Activated naive CD8-positive, alpha-beta T cell treated with anti-CD3 and anti-CD28 coated beads, Interleukin-2, amount 10 ng/mL, durations not matched to agents 7 days and 5 days (primary cell): Measurements from ENCODE around the gene PROKR2. TPM values are rescaled to one million over a fixed set of nuclear protein-coding genes. Genes with fewer than 3 reads are reported as not detected.
A peak's percentile ranks its signal among the peaks of the same experiment; 100 is the strongest.

Source experiments
- ATAC-seq: fragments of 150-1000 bp; cut with Tn5 transposase; one replicate; pipeline ENCODE4 v1.10.0; 2021; ENCODE audit warnings: low read depth, moderate library complexity
- POLR2A ChIA-PET: fragments of 350-600 bp; sonication (Branson Sonifier 250); formaldehyde crosslinking; loops from one replicate; lab custom pipeline; 2021; ENCODE audit warnings: antibody characterized with exemption; lab: Charles Lee
- DNase-seq: peaks from one replicate; pipeline ENCODE4 v3.0.0; 2021
- H3K27ac Mint-ChIP-seq: one replicate; pipeline ENCODE4 v1.8.0; 2022; ENCODE audit warnings: mild to moderate bottlenecking, mixed read lengths
- H3K27me3 Mint-ChIP-seq: one replicate; pipeline ENCODE4 v1.8.0; 2022; ENCODE audit warnings: mild to moderate bottlenecking, moderate library complexity, mixed read lengths
- H3K36me3 Mint-ChIP-seq: one replicate; pipeline ENCODE4 v1.8.0; 2021; ENCODE audit warnings: mild to moderate bottlenecking, mixed read lengths
- H3K4me1 Mint-ChIP-seq: one replicate; pipeline ENCODE4 v1.8.0; 2021; ENCODE audit warnings: mixed read lengths
- H3K4me3 Mint-ChIP-seq: one replicate; pipeline ENCODE4 v1.8.0; 2022; ENCODE audit warnings: mild to moderate bottlenecking, moderate library complexity, mixed read lengths
- H3K9me3 Mint-ChIP-seq: one replicate; pipeline ENCODE4 v1.8.0; 2021; ENCODE audit warnings: mixed read lengths
- total RNA-seq, 2 experiments: library from RNA; stranded (reverse); gene quantifications; one replicate each; pipeline ENCODE4 v1.2.3, GENCODE V29; 2021

The PROKR2 gene
- not detected for total RNA-seq

DNA sequence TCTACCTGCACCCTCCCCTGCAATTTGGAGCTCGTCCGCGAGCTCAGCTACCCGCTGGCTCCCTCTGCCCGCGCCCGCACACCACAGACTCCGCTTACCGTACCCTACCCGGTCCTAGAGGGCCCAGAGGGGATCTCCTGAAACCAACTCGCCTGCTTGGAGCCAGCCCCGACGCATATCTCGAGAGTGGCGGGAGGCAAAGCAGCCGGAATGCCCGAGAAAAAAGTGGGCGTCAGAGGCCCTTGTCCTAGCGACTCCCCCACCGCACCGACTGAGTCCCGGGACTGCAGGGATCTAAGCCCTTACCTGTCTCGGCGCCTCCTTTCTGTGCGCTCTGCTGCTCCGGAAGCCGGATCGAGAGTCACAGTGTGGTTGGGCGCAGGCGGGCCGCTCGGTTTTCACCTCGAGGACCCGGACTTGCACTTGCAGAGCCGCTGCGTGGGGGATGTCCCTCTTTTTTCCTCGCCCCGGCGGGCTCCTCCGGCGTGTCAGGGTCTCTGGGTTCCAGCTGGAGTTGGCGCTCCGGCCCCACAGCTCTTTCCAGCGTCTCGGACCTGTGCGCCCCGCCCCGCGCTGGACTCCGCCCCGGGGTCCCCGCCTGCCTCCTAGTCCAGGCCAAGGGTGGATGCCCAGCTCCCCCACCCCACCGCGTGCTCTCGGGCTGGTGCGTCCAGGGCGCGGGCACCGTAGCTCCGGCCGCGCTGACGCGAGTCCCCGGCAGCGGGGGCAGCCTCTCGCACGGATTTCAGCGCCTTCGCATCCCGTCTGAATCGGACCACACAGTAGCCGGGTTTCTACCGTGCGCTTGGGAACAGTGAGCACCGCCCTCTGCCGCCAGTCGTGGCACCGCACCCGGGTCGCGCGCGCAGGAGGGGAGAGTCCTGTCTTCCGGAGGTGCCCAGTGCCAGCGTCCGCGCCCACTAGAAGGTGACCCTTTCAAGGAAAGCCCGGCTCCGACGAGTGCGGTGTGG lies at the start of gene PROKR2:
Gene PROKR2 (minus strand): TSS at position 767 of the 971 bp plus-strand sequence. CDS start 2,585 bp downstream, outside the sequence.
- DNase-seq (peak; percentile 41), ATAC-seq (peak; percentile 50)
- no peak within 1 kb of the TSS for H3K27ac Mint-ChIP-seq
- H3K27me3 Mint-ChIP-seq: peaks cover 55% of the 10 kb centered on the region
- H3K4me3 Mint-ChIP-seq: peak within 1 kb of the TSS; percentile 53
- H3K9me3 Mint-ChIP-seq: no peaks in the 10 kb centered on the region
- POLR2A ChIA-PET: no interaction called here
- peaks cover 2% of the 10 kb centered on the region for H3K4me1 Mint-ChIP-seq
- no peaks in the 10 kb centered on the region for H3K36me3 Mint-ChIP-seq

GRCh38 chr20:5364997-5365597 lies 48.3 kb upstream of the PROKR2 start:
- peaks cover 11% of the 10 kb centered on the region for H3K27me3 Mint-ChIP-seq
- POLR2A ChIA-PET: no interaction called here
- no peak overlapping the region for H3K4me3 Mint-ChIP-seq

GRCh38 chr20:5364136-5364821 lies 47.5 kb upstream of the PROKR2 start:
- H3K9me3 Mint-ChIP-seq: peaks cover 4% of the 10 kb centered on the region
- ATAC-seq (no peak), DNase-seq (no peak)
- H3K27me3 Mint-ChIP-seq: peaks cover 11% of the 10 kb centered on the region
- no peaks in the 10 kb centered on the region for H3K36me3 Mint-ChIP-seq
- no peak overlapping the region for H3K4me3 Mint-ChIP-seq
- peaks cover 4% of the 10 kb centered on the region for H3K4me1 Mint-ChIP-seq
- POLR2A ChIA-PET: no interaction called here
- H3K27ac Mint-ChIP-seq: no peak overlapping the region

More at GRCh38 chr20:5364997-5365597, 48.3 kb upstream of the PROKR2 start:
- Mint-ChIP-seq H3K9me3 (peaks cover 4% of the 10 kb centered on the region), H3K36me3 (no peaks in the 10 kb centered on the region), H3K27ac (no peak overlapping the region), H3K4me1 (peaks cover 8% of the 10 kb centered on the region)
- ATAC-seq (no peak), DNase-seq (no peak)

GRCh38 chr20:5362771-5363170 lies 46.0 kb upstream of the PROKR2 start:
- Mint-ChIP-seq H3K9me3 (peaks cover 7% of the 10 kb centered on the region), H3K27me3 (peaks cover 15% of the 10 kb centered on the region), H3K27ac (no peak overlapping the region), H3K4me3 (no peak overlapping the region), H3K4me1 (peaks cover 4% of the 10 kb centered on the region), H3K36me3 (no peaks in the 10 kb centered on the region)
- no peak for ATAC-seq
- POLR2A ChIA-PET: no interaction called here
- no peak for DNase-seq

DNA sequence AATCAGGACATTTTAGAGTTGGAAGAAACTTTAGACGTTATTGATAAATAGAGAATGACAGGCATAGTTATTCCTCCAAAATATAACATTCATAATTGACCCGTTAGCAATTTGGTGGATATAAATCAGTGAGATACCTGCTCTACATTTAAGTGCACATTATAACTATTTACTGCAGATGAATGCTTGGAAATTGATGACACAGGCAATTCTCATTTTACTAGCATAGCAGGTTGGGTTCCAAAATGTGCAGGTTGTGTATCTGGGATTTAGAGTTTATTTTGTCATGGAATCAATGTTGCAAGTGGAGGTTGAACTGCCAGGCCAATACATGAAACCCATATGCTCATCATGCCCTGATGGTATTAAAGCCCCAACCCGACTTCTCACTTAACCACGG lies 44.4 kb upstream of the PROKR2 start:
- no peak for DNase-seq
- Mint-ChIP-seq H3K9me3 (peaks cover 7% of the 10 kb centered on the region), H3K4me1 (peaks cover 4% of the 10 kb centered on the region), H3K27me3 (peaks cover 6% of the 10 kb centered on the region), H3K36me3 (no peaks in the 10 kb centered on the region), H3K4me3 (no peak overlapping the region), H3K27ac (no peak overlapping the region)
- ATAC-seq: no peak
- POLR2A ChIA-PET: interaction anchor here (0.5 kb wide), 1 partner anchor 69 kb away, joined by 3 read pairs; no protein-coding TSS in a partner anchor

DNA sequence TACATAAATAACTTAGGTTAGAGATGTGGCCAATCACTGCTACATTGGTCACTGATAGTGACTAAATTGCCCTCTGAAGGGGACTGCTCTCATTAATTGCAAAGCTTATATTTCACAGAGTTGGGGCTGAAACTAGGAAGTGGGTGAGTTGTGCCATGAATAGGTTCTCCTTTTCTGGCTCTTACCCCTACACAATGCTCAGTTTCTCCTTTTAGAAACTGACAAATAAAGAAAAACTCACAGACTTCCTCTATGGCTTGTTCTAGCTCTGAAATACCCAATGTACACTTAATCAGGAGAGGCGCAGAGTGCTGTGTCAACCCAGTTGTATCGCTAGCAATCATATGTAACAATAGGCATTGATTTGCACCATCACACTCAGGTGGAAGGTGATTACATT lies 41.2 kb upstream of the PROKR2 start:
- DNase-seq (no peak), ATAC-seq (no peak)
- H3K27ac Mint-ChIP-seq: no peak overlapping the region
- H3K27me3 Mint-ChIP-seq: peaks cover 4% of the 10 kb centered on the region
- H3K9me3 Mint-ChIP-seq: peaks cover 3% of the 10 kb centered on the region
- no peaks in the 10 kb centered on the region for H3K36me3 Mint-ChIP-seq
- H3K4me3 Mint-ChIP-seq: no peak overlapping the region
- POLR2A ChIA-PET: no interaction called here
- no peaks in the 10 kb centered on the region for H3K4me1 Mint-ChIP-seq

DNA sequence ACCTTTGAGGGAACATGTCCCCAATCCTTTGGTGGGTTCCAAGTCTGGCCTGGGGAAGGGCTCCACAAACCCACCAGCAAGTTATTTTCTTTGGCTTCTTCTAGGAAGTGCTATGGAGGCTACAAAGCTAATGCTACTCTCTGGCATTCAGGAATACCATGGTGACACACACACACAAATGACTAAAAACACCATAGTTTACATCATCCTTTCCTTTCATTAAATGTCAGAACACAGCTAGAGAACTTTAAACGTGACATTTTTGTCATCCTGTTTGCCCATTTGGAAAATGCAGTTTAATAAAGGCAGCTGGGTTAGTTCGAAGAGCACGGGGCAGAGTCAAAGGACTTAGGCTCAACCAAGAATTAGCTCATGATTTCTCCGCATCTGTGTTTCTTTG lies 40.2 kb upstream of the PROKR2 start:
- no peaks in the 10 kb centered on the region for H3K36me3 Mint-ChIP-seq
- no peak overlapping the region for H3K4me3 Mint-ChIP-seq
- no peaks in the 10 kb centered on the region for H3K4me1 Mint-ChIP-seq
- POLR2A ChIA-PET: no interaction called here
- no peak overlapping the region for H3K27ac Mint-ChIP-seq
- peaks cover 4% of the 10 kb centered on the region for H3K27me3 Mint-ChIP-seq
- DNase-seq (no peak), ATAC-seq (no peak)
- peaks cover 3% of the 10 kb centered on the region for H3K9me3 Mint-ChIP-seq

GRCh38 chr20:5354901-5355300 lies 38.1 kb upstream of the PROKR2 start:
- ATAC-seq (no peak), DNase-seq (no peak)
- Mint-ChIP-seq H3K36me3 (no peaks in the 10 kb centered on the region), H3K4me3 (no peak overlapping the region), H3K27me3 (peaks cover 4% of the 10 kb centered on the region), H3K9me3 (peaks cover 3% of the 10 kb centered on the region), H3K27ac (no peak overlapping the region), H3K4me1 (no peaks in the 10 kb centered on the region)
- POLR2A ChIA-PET: no interaction called here

DNA sequence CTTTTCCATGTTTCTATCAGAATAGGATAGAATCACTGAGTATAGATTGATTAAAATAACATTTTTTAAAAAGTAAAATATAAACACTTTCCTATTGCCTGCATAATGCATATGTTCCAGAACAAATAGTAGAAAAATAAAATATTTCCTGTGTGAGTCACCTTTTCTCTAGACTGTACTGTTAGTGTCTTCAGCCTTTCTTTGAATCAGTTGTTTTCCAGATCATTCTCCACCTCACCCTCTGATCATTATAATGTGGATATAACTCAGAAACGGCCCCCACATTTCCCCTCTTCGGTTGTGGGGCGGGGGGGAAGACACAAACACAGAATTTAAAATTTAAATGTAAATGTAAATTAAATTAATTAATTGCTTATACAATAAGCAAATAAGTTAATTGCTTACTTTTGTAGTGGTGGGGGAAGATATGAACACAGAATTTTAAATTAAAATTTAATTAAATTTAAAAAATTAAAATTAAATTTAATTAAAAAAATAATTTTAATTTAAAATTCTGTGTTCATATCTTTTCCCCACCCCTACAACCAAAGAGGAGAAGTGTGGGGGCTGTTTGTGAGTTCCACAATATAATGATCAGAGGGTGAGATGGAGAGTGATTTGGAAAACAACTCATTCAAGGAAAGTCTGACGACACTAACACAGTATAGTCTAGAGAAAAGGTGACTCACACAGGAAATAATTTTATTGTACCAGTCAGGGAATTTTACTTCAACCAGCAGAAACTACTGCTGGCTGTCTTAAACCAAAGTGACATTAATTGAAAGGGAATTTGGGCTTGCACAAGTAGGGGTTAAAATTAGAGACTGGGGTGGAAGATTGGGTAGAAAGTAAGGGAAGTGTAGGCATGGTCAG lies 37.1 kb upstream of the PROKR2 start:
- Mint-ChIP-seq H3K9me3 (peaks cover 3% of the 10 kb centered on the region), H3K4me3 (no peak overlapping the region), H3K27ac (no peak overlapping the region), H3K4me1 (no peaks in the 10 kb centered on the region), H3K27me3 (peaks cover 4% of the 10 kb centered on the region), H3K36me3 (no peaks in the 10 kb centered on the region)
- POLR2A ChIA-PET: no interaction called here
- no peak for DNase-seq
- ATAC-seq: no peak

GRCh38 chr20:5349448-5349847 lies 32.7 kb upstream of the PROKR2 start:
- POLR2A ChIA-PET: no interaction called here
- ATAC-seq: no peak
- Mint-ChIP-seq H3K36me3 (no peaks in the 10 kb centered on the region), H3K4me1 (no peaks in the 10 kb centered on the region), H3K4me3 (no peak overlapping the region), H3K9me3 (peaks cover 2% of the 10 kb centered on the region), H3K27me3 (no peaks in the 10 kb centered on the region), H3K27ac (no peak overlapping the region)
- no peak for DNase-seq

DNA sequence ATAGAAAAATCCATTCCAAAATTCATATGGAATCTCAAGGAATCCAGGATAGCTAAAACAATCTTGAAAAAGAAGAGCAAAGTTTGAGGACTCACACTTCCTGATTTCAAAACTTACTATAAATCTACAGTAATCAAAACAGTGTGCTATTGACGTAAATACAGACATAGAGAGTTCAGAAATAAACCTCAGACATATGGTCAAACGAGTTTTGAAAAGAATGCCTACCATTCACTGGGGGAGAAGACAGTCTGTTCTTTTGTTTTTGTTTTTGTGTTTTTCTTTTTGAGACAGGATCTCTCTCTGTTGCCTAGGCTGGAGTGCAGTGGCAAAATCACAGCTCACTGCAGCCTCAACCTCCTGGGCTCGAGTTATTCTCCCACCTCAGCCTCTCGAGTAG lies 25.3 kb upstream of the PROKR2 start:
- H3K36me3 Mint-ChIP-seq: no peaks in the 10 kb centered on the region
- POLR2A ChIA-PET: no interaction called here
- H3K27ac Mint-ChIP-seq: no peak overlapping the region

DNA sequence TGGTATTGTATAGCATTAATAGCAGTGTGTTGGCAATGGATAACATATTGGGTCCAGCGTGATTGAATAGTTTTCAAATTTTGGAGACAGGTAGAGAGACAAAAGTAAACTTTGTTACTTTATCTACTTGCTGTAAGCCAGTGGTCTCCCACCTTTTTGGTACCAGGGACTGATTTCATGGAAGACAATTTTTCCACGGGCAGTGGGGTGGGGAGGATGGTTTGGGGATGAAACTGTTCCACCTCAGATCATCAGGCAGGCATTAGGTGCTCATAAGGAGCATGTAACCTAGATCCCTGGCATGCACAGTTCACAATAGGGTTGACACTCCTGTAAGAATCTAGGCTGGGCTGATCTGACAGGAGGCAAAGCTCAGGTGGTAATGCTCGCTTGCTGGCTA lies 14.6 kb upstream of the PROKR2 start:
- peaks cover 25% of the 10 kb centered on the region for H3K27me3 Mint-ChIP-seq
- DNase-seq: no peak
- no peak overlapping the region for H3K4me3 Mint-ChIP-seq
- H3K36me3 Mint-ChIP-seq: no peaks in the 10 kb centered on the region
- no peak overlapping the region for H3K27ac Mint-ChIP-seq
- POLR2A ChIA-PET: no interaction called here
- no peaks in the 10 kb centered on the region for H3K4me1 Mint-ChIP-seq
- ATAC-seq: no peak
- no peaks in the 10 kb centered on the region for H3K9me3 Mint-ChIP-seq

More for the DNA sequence above, 25.3 kb upstream of the PROKR2 start:
- peaks cover 15% of the 10 kb centered on the region for H3K27me3 Mint-ChIP-seq
- no peak overlapping the region for H3K4me3 Mint-ChIP-seq
- peaks cover 2% of the 10 kb centered on the region for H3K9me3 Mint-ChIP-seq
- H3K4me1 Mint-ChIP-seq: no peaks in the 10 kb centered on the region
- no peak for ATAC-seq
- no peak for DNase-seq

DNA sequence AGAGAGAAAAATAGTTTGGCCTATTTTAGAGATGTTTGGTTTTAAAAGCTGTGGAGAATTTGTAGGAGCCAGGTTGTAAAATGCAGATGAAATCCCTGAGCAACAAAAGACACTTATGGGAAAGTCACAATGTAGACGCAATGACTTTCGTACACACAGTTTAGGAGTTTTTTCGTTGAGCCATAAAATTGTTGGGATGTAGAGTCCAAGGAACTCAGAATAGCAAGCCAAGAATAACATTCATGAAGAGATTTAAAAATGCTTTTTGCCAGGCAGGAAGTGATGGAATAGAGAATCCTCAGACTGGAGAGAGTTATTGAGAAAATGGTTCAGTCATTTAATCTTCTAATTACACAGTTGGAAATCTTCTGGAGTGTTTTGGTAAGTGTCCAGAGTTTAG lies 11.5 kb upstream of the PROKR2 start:
- ATAC-seq (no peak), DNase-seq (no peak)
- H3K36me3 Mint-ChIP-seq: no peaks in the 10 kb centered on the region
- H3K4me3 Mint-ChIP-seq: no peak overlapping the region
- POLR2A ChIA-PET: no interaction called here
- H3K4me1 Mint-ChIP-seq: no peaks in the 10 kb centered on the region
- no peaks in the 10 kb centered on the region for H3K9me3 Mint-ChIP-seq
- H3K27ac Mint-ChIP-seq: no peak overlapping the region
- peaks cover 21% of the 10 kb centered on the region for H3K27me3 Mint-ChIP-seq
